Lower leg skin (tissue), 4 donors: Measurements from ENCODE around the gene ATP1B1. TPM values are rescaled to one million over a fixed set of nuclear protein-coding genes. Genes with fewer than 3 reads are reported as not detected.

Experiments
- DNase-seq, 2 donors: peaks; one replicate each; pipeline ENCODE4 v3.0.0-alpha.2; 2019; ENCODE audit warnings: low spot score in 2 of 2
- H3K4me3 ChIP-seq: fragments of 200-600 bp; sonication (generic); 2 replicates; pipeline ENCODE4 v1.5.1; 2017; ENCODE audit warnings: mild to moderate bottlenecking, low read depth; ENCODE audit not compliant: poor library complexity, severe bottlenecking
- POLR2A ChIP-seq, 2 donors: fragments of 450-650 bp; IDR thresholded peaks; one replicate each; pipeline ENCODE4 v1.6.1; 2016 to 2017; ENCODE audit warnings: antibody characterized with exemption in 2 of 2, mild to moderate bottlenecking in 1 of 2, moderate library complexity in 1 of 2
- WGBS, 2 donors: methylation state at CpG; one replicate each; pipeline ENCODE4 v1.1.5; 2018; 5-methylcytosine and 5-hydroxymethylcytosine counted together
- intact Hi-C: fragments of 100-400 bp; cut with DNase I; formaldehyde crosslinking; loops from one replicate; pipeline ENCODE4 v1.15.0; 2023; ENCODE audit warnings: low total_unique reads
- total RNA-seq, 4 donors: library from RNA; depleted of rRNA; stranded (reverse); fragments of >200 nt; gene quantifications; one replicate each; pipeline ENCODE4 v1.1.0, GENCODE V29; 2016
- TF ChIP-seq, protein P1 (sequence below), 3 donors: fragments of 450-650 bp; IDR thresholded peaks; one replicate each; pipeline ENCODE4 v1.5.1; 2016; ENCODE audit warnings: antibody characterized with exemption in 3 of 3, mild to moderate bottlenecking in 3 of 3, moderate library complexity in 2 of 3

The ATP1B1 gene
- total RNA-seq, 4 donors from 2014 or later: 35.3 to 213 (median 122) TPM

DNA sequence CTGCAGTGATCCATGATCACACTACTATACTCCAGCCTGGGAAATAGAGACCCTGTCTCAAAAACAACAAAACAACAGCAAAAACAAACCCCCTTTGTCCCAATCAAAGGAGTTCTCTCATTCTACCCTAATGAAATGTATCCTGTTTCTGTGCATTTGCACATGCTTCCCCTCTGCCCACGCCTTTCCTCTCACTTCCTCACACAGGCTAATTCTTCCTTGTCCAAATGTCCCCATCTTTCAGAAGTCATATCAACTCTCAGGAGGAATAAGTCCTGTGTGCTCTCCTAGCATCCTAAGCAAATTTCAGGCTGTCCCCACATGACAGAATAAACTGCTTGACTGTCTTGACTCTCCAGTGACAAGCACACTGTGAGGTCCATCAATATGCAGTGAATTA is 8.1 kb upstream of the ATP1B1 start:
- intact Hi-C loops: no loop called here
- H3K4me3 ChIP-seq: no peak overlapping the region
- 83 to 88% methylated on average over 1 of the region's 1 CpG for WGBS, 2 donors
- DNase-seq: no peak
- TF ChIP-seq POLR2A (IDR thresholded peaks at IDR 0.05): no peak
- TF ChIP-seq, protein P1, sequence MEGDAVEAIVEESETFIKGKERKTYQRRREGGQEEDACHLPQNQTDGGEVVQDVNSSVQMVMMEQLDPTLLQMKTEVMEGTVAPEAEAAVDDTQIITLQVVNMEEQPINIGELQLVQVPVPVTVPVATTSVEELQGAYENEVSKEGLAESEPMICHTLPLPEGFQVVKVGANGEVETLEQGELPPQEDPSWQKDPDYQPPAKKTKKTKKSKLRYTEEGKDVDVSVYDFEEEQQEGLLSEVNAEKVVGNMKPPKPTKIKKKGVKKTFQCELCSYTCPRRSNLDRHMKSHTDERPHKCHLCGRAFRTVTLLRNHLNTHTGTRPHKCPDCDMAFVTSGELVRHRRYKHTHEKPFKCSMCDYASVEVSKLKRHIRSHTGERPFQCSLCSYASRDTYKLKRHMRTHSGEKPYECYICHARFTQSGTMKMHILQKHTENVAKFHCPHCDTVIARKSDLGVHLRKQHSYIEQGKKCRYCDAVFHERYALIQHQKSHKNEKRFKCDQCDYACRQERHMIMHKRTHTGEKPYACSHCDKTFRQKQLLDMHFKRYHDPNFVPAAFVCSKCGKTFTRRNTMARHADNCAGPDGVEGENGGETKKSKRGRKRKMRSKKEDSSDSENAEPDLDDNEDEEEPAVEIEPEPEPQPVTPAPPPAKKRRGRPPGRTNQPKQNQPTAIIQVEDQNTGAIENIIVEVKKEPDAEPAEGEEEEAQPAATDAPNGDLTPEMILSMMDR (IDR thresholded peaks at IDR 0.05): no peak

DNA sequence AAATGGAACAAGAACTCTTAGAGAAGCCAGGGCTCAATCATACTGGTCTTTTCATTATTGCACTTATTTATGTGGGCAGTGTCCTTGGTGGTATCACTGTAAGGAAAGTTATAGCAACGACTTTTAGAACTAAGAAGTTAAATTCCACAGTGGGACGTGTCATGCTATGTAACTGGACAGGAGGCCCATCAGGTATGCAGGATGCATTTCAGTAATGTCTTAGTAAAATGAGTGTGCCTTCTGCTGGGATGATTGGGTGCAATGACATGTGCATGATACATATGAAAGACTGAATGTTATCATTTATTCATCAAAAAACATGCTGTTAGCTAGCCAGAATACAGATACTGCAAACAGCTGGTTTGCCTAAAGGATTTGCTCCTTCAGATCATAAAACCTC is 6.9 kb upstream of the ATP1B1 start:
- TF ChIP-seq, protein P1 (IDR thresholded peaks at IDR 0.05): no peak
- no peak for TF ChIP-seq POLR2A (IDR thresholded peaks at IDR 0.05)
- no peak for DNase-seq
- H3K4me3 ChIP-seq: no peak overlapping the region
- 87 to 88% methylated on average over 2 of the region's 2 CpGs for WGBS, 2 donors
- intact Hi-C loops: no loop called here

DNA sequence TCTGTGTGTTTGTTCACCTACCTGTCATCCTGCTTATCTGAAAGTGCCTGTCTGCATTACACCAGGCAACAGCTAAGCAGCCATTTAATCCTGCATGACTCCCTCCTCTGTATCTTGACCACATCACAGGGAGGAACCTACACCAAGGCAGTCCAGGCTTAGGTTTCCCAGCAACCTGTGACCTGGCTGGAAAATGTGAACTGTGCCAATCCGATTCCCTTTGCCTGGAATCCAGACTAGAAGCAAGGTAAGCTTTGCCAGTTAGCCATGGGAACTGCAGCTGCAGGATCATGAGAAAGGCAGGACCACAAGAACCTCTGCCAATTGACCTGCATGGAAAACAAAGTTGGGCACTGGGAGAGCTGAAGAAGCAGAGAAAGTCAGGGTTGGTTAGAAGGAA is 6.3 kb upstream of the ATP1B1 start:
- H3K4me3 ChIP-seq: no peak overlapping the region
- no peak for TF ChIP-seq POLR2A (IDR thresholded peaks at IDR 0.05)
- TF ChIP-seq, protein P1 (IDR thresholded peaks at IDR 0.05): no peak
- intact Hi-C loops: no loop called here
- 76 to 86% methylated on average over 1 of the region's 1 CpG for WGBS, 2 donors
- DNase-seq: no peak

DNA sequence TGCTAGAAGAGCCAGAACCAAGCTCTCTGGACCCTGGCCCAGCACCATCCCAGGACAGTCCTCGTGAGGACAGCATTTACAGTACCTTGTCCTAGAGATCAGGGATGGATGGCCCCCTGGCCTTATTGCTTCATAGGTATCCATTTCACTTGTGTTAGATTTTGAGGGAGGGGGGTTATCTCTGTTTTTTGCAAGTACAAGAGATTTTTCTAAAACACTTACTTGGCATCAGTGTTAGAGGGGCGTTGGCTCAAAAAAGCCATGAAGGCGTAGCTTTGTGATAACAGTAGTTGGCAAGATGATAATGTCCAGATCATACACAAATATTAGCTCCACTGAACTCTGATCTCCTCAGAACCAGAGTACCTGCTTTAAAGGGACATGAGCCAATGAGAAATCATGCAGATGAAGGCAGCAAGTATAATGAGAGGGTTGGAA is 5.8 kb upstream of the ATP1B1 start:
- intact Hi-C loops: no loop called here
- no peak for DNase-seq
- no peak for TF ChIP-seq POLR2A (IDR thresholded peaks at IDR 0.05)
- TF ChIP-seq, protein P1 (IDR thresholded peaks at IDR 0.05): no peak
- no peak overlapping the region for H3K4me3 ChIP-seq
- 86 to 89% methylated on average over 3 of the region's 3 CpGs for WGBS, 2 donors

DNA sequence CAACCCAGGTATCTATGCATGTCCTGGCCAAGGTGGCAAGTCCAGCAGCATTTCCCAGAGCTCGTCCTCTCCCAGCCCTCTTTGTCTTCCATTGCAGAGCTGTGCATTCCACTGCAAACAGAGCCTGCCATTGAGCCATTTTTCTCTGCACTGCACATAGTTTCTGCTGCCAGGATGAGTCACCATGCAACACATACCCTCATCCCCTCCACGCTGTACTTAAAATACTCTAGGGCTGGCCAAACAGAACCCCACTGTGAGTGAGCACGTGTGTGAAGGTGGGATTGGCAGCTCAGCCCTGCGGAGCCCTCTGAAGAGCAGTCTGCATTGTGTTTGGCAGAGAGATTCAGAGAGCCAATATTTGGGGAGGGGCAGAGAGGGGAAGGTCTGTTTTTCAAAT is 3.9 kb upstream of the ATP1B1 start:
- no peak for DNase-seq
- 21 to 22% methylated on average over 4 of the region's 4 CpGs for WGBS, 2 donors
- intact Hi-C loops: no loop called here
- no peak overlapping the region for H3K4me3 ChIP-seq
- TF ChIP-seq POLR2A (IDR thresholded peaks at IDR 0.05): no peak
- TF ChIP-seq, protein P1 (IDR thresholded peaks at IDR 0.05): no peak

DNA sequence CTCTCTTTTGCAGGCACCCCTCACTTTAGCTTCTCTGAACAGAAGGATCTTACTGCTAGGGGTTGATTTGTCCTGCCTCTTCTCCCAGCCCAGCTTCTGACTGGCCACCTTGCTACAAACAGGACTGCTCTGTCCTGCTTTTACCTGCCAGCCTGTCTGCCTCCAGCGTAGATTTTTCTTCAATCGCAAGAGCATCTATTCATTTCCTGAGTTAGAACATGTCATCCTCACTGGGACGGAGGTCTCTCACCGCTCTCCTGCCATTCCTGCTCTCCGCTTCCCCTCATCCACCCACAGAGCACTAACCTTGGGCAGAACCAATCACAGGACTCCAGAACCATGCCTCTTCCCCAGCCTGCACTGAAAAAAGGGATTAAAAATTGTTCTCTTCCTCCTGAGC is 3.5 kb upstream of the ATP1B1 start:
- 67 to 68% methylated on average over 5 of the region's 5 CpGs for WGBS, 2 donors
- no peak for TF ChIP-seq POLR2A (IDR thresholded peaks at IDR 0.05)
- TF ChIP-seq, protein P1 (IDR thresholded peaks at IDR 0.05): no peak
- intact Hi-C loops: no loop called here
- no peak for DNase-seq
- no peak overlapping the region for H3K4me3 ChIP-seq
